ENCODE data around the gene MBOAT2.

DNA sequence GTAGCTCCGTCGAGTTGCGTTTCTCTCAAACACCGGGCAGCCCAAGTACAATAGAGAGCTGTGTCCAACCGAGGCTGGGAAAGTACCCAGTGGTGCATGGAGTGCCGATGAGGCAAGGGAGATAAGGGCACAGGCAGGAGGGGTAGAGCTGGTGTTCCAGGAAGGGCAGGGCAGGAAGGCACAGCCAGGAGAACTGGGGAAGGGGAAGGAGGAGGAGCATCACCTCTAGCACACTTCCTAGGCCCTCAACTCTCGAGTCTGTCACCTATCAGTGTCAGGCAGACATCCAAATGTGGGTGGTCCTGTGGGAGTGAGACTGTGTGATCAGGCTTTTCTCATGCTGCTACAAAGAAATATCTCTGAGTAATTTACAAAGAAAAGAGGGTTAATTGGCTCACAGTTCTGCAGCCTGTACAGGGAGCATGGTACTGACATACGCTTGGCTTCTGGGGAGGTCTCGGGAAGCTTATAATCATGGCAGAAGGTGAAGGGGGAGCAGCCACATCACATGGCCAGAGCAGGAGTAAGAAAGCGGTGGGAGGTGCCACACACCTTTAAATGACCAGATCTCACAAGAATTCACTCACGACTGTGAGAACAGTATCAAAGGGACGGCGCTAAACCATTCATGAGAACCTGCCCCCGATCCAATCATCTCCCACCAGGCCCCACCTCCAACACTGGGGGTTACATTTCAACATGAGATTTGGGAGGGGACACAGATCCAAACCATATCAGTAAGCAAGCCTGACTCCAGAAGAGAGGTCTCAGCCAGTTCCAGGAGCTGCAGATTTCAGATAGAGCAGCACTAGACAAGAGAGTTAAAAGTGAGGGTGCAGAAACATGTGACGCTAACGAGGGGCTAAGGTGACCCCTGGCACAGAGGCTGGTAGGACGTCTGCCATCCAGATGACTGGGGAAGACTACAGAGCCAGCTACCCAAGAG, 75.7 kb downstream of the MBOAT2 start:
- TF ChIP-seq, protein P1, sequence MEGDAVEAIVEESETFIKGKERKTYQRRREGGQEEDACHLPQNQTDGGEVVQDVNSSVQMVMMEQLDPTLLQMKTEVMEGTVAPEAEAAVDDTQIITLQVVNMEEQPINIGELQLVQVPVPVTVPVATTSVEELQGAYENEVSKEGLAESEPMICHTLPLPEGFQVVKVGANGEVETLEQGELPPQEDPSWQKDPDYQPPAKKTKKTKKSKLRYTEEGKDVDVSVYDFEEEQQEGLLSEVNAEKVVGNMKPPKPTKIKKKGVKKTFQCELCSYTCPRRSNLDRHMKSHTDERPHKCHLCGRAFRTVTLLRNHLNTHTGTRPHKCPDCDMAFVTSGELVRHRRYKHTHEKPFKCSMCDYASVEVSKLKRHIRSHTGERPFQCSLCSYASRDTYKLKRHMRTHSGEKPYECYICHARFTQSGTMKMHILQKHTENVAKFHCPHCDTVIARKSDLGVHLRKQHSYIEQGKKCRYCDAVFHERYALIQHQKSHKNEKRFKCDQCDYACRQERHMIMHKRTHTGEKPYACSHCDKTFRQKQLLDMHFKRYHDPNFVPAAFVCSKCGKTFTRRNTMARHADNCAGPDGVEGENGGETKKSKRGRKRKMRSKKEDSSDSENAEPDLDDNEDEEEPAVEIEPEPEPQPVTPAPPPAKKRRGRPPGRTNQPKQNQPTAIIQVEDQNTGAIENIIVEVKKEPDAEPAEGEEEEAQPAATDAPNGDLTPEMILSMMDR (IDR thresholded peaks at IDR 0.05; ENCODE audit: low read depth, low read length): no peak
- TF ChIP-seq EZH2phosphoT487 (IDR thresholded peaks at IDR 0.05; ENCODE audit: low read depth): no peak

Data from OCI-LY3 (cell line).